ENCODE measurements around the gene MTOR. TPM values are rescaled to one million over a fixed set of nuclear protein-coding genes. Genes with fewer than 3 reads are reported as not detected.
"Not testable (repeated sequence)": the region's sequence is repeated elsewhere in the genome, so short reads cannot be mapped to it uniquely, and the experiment has no call there.

MTOR gene
- total RNA-seq, 1 donor from 2014 or later, result 54.4 TPM

DNA sequence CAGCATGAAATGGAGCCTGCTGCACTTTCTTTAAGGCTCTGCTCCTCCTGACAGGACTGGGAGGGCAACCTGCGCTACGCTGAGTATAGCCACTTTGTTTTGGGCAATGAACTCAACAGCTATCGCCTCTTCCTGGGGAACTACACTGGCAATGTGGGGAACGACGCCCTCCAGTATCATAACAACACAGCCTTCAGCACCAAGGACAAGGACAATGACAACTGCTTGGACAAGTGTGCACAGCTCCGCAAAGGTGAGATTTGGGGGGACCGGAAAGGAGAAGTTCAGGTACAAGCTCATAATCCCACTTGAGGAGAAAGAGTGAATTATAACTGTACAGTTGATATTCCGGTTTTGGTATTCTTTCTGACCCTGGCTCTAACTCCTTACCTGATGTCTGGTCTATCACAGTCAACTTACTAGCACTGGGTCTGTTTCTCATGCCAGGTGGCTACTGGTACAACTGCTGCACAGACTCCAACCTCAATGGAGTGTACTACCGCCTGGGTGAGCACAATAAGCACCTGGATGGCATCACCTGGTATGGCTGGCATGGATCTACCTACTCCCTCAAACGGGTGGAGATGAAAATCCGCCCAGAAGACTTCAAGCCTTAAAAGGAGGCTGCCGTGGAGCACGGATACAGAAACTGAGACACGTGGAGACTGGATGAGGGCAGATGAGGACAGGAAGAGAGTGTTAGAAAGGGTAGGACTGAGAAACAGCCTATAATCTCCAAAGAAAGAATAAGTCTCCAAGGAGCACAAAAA is 67.8 kb downstream of the MTOR start:
- H3K27ac Mint-ChIP-seq, result no peak overlapping the region
- H3K4me1 Mint-ChIP-seq, result no peaks in the 10 kb centered on the region
- H3K9me3 Mint-ChIP-seq, result no peaks in the 10 kb centered on the region
- no peaks in the 10 kb centered on the region for H3K27me3 Mint-ChIP-seq
- intact Hi-C loops (cut with micrococcal nuclease), result no loop called here
- no peak for DNase-seq
- H3K4me3 Mint-ChIP-seq, result no peak overlapping the region
- H3K36me3 Mint-ChIP-seq (ENCODE audit: low read depth), result peaks cover 38% of the 10 kb centered on the region

DNA sequence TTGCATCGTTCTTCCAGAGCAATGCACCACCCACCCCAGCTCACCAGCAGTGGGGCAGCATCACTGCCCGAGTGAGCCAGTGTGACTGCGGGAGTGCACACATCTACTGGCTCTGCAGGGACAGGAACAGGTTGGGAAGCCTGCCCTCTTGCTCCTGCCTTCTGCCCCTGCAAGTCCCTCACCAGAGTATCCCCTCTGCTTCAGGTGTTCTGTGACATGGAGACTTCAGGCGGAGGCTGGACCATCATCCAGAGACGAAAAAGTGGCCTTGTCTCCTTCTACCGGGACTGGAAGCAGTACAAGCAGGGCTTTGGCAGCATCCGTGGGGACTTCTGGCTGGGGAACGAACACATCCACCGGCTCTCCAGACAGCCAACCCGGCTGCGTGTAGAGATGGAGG is 69.0 kb downstream of the MTOR start:
- Mint-ChIP-seq H3K9me3 (no peaks in the 10 kb centered on the region), H3K27ac (no peak overlapping the region), H3K4me3 (no peak overlapping the region), H3K36me3 (ENCODE audit: low read depth) (peaks cover 26% of the 10 kb centered on the region), H3K4me1 (no peaks in the 10 kb centered on the region), H3K27me3 (no peaks in the 10 kb centered on the region)
- no peak for DNase-seq
- intact Hi-C loops (cut with micrococcal nuclease), result no loop called here

DNA sequence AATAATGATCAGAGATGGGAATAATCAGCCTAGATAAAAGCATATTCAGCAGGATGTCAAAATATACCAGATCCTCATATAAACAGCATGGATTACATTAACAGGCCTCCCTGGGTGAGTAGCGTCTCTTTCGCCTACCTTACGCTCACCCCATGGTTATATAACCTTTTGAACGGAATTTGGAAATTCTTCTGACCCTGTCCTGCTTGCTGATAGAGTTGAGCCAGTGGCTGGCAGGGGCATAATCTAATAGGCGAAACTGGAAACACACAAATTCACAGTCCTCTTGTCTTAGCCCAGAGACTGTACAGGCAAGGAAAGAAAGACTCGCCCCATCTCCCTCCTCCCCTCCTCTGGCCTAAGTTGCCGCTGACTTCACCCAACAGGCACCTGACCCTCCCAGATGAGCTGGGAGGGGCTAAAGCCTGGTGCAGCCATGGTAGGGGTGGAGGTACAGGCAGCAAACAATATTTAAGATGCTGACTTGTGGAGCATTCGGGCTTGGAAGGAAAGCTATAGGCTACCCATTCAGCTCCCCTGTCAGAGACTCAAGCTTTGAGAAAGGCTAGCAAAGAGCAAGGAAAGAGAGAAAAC is 73.4 kb downstream of the MTOR start, which contains the start of gene ANGPTL7:
ANGPTL7 (plus strand) TSS at position 498 of the 594 bp plus-strand sequence. CDS start 225 bp downstream, outside the sequence.
- peaks cover 2% of the 10 kb centered on the region for H3K4me1 Mint-ChIP-seq
- intact Hi-C loops (cut with micrococcal nuclease), result no loop called here
- H3K27me3 Mint-ChIP-seq, result no peaks in the 10 kb centered on the region
- no peaks in the 10 kb centered on the region for H3K9me3 Mint-ChIP-seq
- DNase-seq, result no peak
- no peak within 1 kb of the TSS for H3K27ac Mint-ChIP-seq
- no peak within 1 kb of the TSS for H3K4me3 Mint-ChIP-seq
- H3K36me3 Mint-ChIP-seq (ENCODE audit: low read depth), result peaks cover 14% of the 10 kb centered on the region

GRCh38 chr1:11188381-11188780 is 74.0 kb downstream of the MTOR start:
- no peak overlapping the region for H3K27ac Mint-ChIP-seq

GRCh38 chr1:11187931-11188330 is 74.4 kb downstream of the MTOR start:
- H3K27me3 Mint-ChIP-seq, result no peaks in the 10 kb centered on the region
- no peak overlapping the region for H3K27ac Mint-ChIP-seq
- H3K4me1 Mint-ChIP-seq, result peaks cover 2% of the 10 kb centered on the region
- DNase-seq, result no peak
- intact Hi-C loops (cut with micrococcal nuclease), result no loop called here
- H3K9me3 Mint-ChIP-seq, result no peaks in the 10 kb centered on the region
- no peak overlapping the region for H3K4me3 Mint-ChIP-seq
- H3K36me3 Mint-ChIP-seq (ENCODE audit: low read depth), result peaks cover 14% of the 10 kb centered on the region

More at GRCh38 chr1:11188381-11188780, 74.0 kb downstream of the MTOR start:
- H3K9me3 Mint-ChIP-seq, result no peaks in the 10 kb centered on the region
- DNase-seq, result no peak
- peaks cover 2% of the 10 kb centered on the region for H3K4me1 Mint-ChIP-seq
- H3K36me3 Mint-ChIP-seq (ENCODE audit: low read depth), result peaks cover 14% of the 10 kb centered on the region
- no peaks in the 10 kb centered on the region for H3K27me3 Mint-ChIP-seq
- H3K4me3 Mint-ChIP-seq, result no peak overlapping the region
- intact Hi-C loops (cut with micrococcal nuclease), result no loop called here

GRCh38 chr1:11187494-11187893 is 74.9 kb downstream of the MTOR start:
- intact Hi-C loops (cut with micrococcal nuclease), result no loop called here
- Mint-ChIP-seq H3K4me1 (peaks cover 2% of the 10 kb centered on the region), H3K27me3 (no peaks in the 10 kb centered on the region), H3K27ac (no peak overlapping the region), H3K36me3 (ENCODE audit: low read depth) (peaks cover 13% of the 10 kb centered on the region), H3K9me3 (no peaks in the 10 kb centered on the region), H3K4me3 (no peak overlapping the region)
- DNase-seq, result no peak

DNA sequence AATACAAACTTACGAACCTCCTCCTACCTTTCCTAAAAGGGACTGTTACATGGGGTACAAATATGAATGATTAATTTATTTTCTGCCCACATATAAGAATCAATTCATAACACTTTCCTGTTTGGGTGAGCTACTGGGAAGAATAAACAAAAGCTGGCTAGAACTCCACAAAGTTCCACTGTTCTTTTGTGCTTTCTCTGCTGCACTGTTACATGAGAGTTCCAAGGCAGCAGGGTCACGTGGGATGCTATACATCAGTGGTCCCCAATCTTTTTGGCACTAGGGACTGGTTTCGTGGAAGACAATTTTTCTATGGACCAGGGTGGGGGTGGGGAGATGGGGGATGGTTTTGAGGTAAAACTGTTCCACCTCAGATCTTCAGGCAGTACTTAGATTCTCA is 75.4 kb downstream of the MTOR start:
- no peaks in the 10 kb centered on the region for H3K9me3 Mint-ChIP-seq
- H3K4me3 Mint-ChIP-seq, result no peak overlapping the region
- H3K27ac Mint-ChIP-seq, result no peak overlapping the region
- H3K36me3 Mint-ChIP-seq (ENCODE audit: low read depth), result peaks cover 13% of the 10 kb centered on the region
- H3K27me3 Mint-ChIP-seq, result no peaks in the 10 kb centered on the region
- DNase-seq, result no peak
- intact Hi-C loops (cut with micrococcal nuclease), result no loop called here
- peaks cover 2% of the 10 kb centered on the region for H3K4me1 Mint-ChIP-seq

GRCh38 chr1:11184973-11185372 is 77.4 kb downstream of the MTOR start:
- H3K36me3 Mint-ChIP-seq (ENCODE audit: low read depth), result peaks cover 10% of the 10 kb centered on the region
- H3K4me1 Mint-ChIP-seq, result peaks cover 2% of the 10 kb centered on the region
- H3K27me3 Mint-ChIP-seq, result no peaks in the 10 kb centered on the region
- no peak for DNase-seq
- H3K27ac Mint-ChIP-seq, result no peak overlapping the region
- no peaks in the 10 kb centered on the region for H3K9me3 Mint-ChIP-seq
- no peak overlapping the region for H3K4me3 Mint-ChIP-seq
- intact Hi-C loops (cut with micrococcal nuclease), result no loop called here

- Mint-ChIP-seq H3K4me3 (no peak overlapping the region), H3K36me3 (ENCODE audit: low read depth) (peaks cover 10% of the 10 kb centered on the region), H3K27me3 (no peaks in the 10 kb centered on the region), H3K4me1 (peaks cover 2% of the 10 kb centered on the region), H3K9me3 (no peaks in the 10 kb centered on the region), H3K27ac (no peak overlapping the region)
- intact Hi-C loops (cut with micrococcal nuclease), result no loop called here
- no peak for DNase-seq
Measured at GRCh38 chr1:11182884-11183283, 79.5 kb downstream of the MTOR start.

- Mint-ChIP-seq H3K4me3 (no peak overlapping the region), H3K4me1 (no peaks in the 10 kb centered on the region), H3K9me3 (no peaks in the 10 kb centered on the region), H3K27me3 (no peaks in the 10 kb centered on the region), H3K36me3 (ENCODE audit: low read depth) (peaks cover 8% of the 10 kb centered on the region), H3K27ac (no peak overlapping the region)
- DNase-seq, result no peak
- intact Hi-C loops (cut with micrococcal nuclease), result no loop called here
Measured at GRCh38 chr1:11180342-11180744, 82.0 kb downstream of the MTOR start.

- DNase-seq; H3K4me1 Mint-ChIP-seq; H3K4me3 Mint-ChIP-seq; H3K9me3 Mint-ChIP-seq; H3K27ac Mint-ChIP-seq; H3K36me3 Mint-ChIP-seq (ENCODE audit: low read depth); intact Hi-C loops (cut with micrococcal nuclease); H3K27me3 Mint-ChIP-seq: not testable (repeated sequence)
Measured at GRCh38 chr1:11179749-11180148, 82.6 kb downstream of the MTOR start.

GRCh38 chr1:11179125-11179524 is 83.2 kb downstream of the MTOR start:
- Mint-ChIP-seq H3K4me3 (no peak overlapping the region), H3K36me3 (ENCODE audit: low read depth) (peaks cover 8% of the 10 kb centered on the region), H3K9me3 (no peaks in the 10 kb centered on the region), H3K27ac (no peak overlapping the region), H3K27me3 (no peaks in the 10 kb centered on the region), H3K4me1 (no peaks in the 10 kb centered on the region)
- no peak for DNase-seq
- intact Hi-C loops (cut with micrococcal nuclease), result no loop called here

DNA sequence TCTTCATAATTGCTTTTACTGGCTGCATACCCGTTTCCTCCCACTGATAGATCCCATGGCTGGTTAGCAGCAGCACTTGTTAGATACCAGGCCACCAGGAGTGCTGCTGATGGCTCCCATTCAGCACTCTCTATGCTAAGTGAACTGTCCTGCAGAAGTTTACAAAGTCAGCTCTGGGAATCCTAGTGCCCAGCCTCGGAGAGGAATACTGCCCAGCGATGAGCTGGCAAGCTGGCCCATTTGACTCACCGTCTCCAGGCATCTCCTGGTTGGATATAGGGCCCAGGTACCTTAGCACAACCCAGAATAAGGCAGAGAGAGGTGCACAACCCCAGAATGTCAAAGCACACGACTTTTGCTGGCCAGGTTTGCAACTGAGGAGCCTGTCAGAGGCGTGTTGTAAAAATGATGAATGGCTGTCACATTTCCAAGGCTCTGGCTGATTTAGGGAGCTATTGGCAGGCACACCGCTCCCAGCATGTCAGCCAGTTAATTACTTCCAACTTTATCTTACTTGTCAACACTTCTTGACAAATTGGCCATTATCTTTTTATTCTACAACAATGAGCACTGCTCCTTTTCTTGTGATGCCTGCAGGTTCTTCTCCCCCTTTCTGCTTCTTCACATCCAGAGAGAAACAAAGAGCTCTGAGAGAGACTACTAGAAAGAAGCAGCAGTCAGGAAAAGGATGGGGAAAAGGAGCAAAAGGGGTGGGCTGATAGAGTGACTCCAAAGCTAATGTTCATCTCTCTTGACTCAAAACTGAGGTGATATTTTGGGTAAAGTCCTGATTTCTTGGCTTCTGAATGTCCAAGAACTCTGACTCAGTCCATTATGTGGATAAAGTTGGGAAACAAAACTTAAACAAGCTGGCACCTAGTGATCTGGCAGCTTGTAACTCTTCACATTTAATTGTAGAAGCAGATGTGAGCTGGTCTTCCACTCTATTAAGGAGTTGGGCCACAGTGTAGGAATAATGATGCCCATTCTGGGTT is 84.0 kb downstream of the MTOR start:
- Mint-ChIP-seq H3K4me1 (no peaks in the 10 kb centered on the region), H3K9me3 (no peaks in the 10 kb centered on the region), H3K36me3 (ENCODE audit: low read depth) (peaks cover 9% of the 10 kb centered on the region), H3K27me3 (no peaks in the 10 kb centered on the region), H3K27ac (no peak overlapping the region), H3K4me3 (no peak overlapping the region)
- no peak for DNase-seq
- intact Hi-C loops (cut with micrococcal nuclease), result no loop called here
